HepG2 (cell line): ENCODE measurements around the gene SCAMP3. TPM values are rescaled to one million over a fixed set of nuclear protein-coding genes. Genes with fewer than 3 reads are reported as not detected.

Experiments
- BHLHE40 ChIP-seq: IDR thresholded peaks from 2 replicates; pipeline ENCODE4 v1.6.1; 2011; ENCODE audit warnings: low read length, improper control_type of control experiment
- CENPX ChIP-seq: sonication (generic); formaldehyde crosslinking; IDR thresholded peaks from 2 replicates; pipeline ENCODE4 v1.9.0; 2021; ENCODE audit warnings: mild to moderate bottlenecking, missing genetic modification reagents, moderate library complexity
- DR1 ChIP-seq: sonication (generic); formaldehyde crosslinking; IDR thresholded peaks from 2 replicates; pipeline ENCODE4 v1.8.0; 2021; ENCODE audit warnings: mild to moderate bottlenecking, missing genetic modification reagents, inconsistent platforms
- EED ChIP-seq: sonication (generic); formaldehyde crosslinking; IDR thresholded peaks from 2 replicates; pipeline ENCODE4 v1.5.0; 2020; ENCODE audit warnings: mild to moderate bottlenecking, missing genetic modification reagents
- ETV6 ChIP-seq: sonication (generic); formaldehyde crosslinking; conservative IDR thresholded peaks from 2 replicates; pipeline ENCODE4 v1.4.0; 2020; ENCODE audit warnings: missing genetic modification reagents
- FIP1L1 ChIP-seq: fragments of 200-400 bp; formaldehyde crosslinking; IDR thresholded peaks from 2 replicates; pipeline ENCODE4 v1.6.1; 2018; ENCODE audit warnings: low read depth, mild to moderate bottlenecking, low read length, moderate library complexity, borderline replicate concordance; ENCODE audit not compliant: insufficient read depth
- HOXA3 ChIP-seq: sonication (generic); formaldehyde crosslinking; IDR thresholded peaks from 2 replicates; pipeline ENCODE4 v1.5.0; 2020; ENCODE audit warnings: missing genetic modification reagents
- HOXA9 ChIP-seq: sonication (generic); formaldehyde crosslinking; IDR thresholded peaks from 2 replicates; pipeline ENCODE4 v1.8.1; 2022; ENCODE audit warnings: missing genetic modification reagents, mild to moderate bottlenecking, moderate library complexity, borderline replicate concordance
- KAT7 ChIP-seq: IDR thresholded peaks from 2 replicates; pipeline ENCODE4 v1.6.1; 2018; ENCODE audit warnings: borderline replicate concordance, missing compliant biosample characterization
- KDM4B ChIP-seq: sonication (generic); formaldehyde crosslinking; IDR thresholded peaks from 2 replicates; pipeline ENCODE4 v1.4.0; 2020; ENCODE audit warnings: missing genetic modification reagents
- KLF13 ChIP-seq: sonication (generic); formaldehyde crosslinking; IDR thresholded peaks from 2 replicates; pipeline ENCODE4 v1.4.0; 2020; ENCODE audit warnings: mild to moderate bottlenecking, missing genetic modification reagents
- KMT2B ChIP-seq: IDR thresholded peaks from 2 replicates; pipeline ENCODE4 v1.6.1; 2016; ENCODE audit warnings: missing genetic modification reagents, missing compliant biosample characterization
- MTA3 ChIP-seq: sonication (generic); formaldehyde crosslinking; IDR thresholded peaks from 2 replicates; pipeline ENCODE4 v1.4.0; 2020; ENCODE audit warnings: missing genetic modification reagents
- MYC ChIP-seq: sonication (generic); formaldehyde crosslinking; IDR thresholded peaks from 2 replicates; pipeline ENCODE4 v1.9.0; 2021; ENCODE audit warnings: missing genetic modification reagents, borderline replicate concordance
- NFE2L2 ChIP-seq: fragments of 150-350 bp; IDR thresholded peaks from 2 replicates; pipeline ENCODE4 v1.6.1; 2014; ENCODE audit warnings: low read length
- POLR2A ChIP-seq, 2 experiments: IDR thresholded peaks; 2 replicates each; pipeline ENCODE4 v1.6.1; 2011; ENCODE audit warnings: low read depth in 2 of 2, low read length in 2 of 2, mild to moderate bottlenecking in 1 of 2, moderate library complexity in 1 of 2; ENCODE audit not compliant: insufficient read depth in 1 of 2
- RBM39 ChIP-seq: fragments of 200-400 bp; formaldehyde crosslinking; IDR thresholded peaks from one replicate; pipeline ENCODE4 v1.6.1; 2018; ENCODE audit warnings: antibody characterized with exemption, mild to moderate bottlenecking, low read depth, low read length; ENCODE audit not compliant: poor library complexity, severe bottlenecking
- RNF2 ChIP-seq: fragments of 450-650 bp; conservative IDR thresholded peaks from 2 replicates; pipeline ENCODE4 v1.6.1; 2016; ENCODE audit warnings: low read depth
- RXRB ChIP-seq: IDR thresholded peaks from 2 replicates; pipeline ENCODE4 v1.6.1; 2016; ENCODE audit warnings: borderline replicate concordance, missing genetic modification reagents, missing compliant biosample characterization
- SRSF1 ChIP-seq: fragments of 200-400 bp; formaldehyde crosslinking; optimal IDR thresholded peaks from 2 replicates; pipeline ENCODE3; 2017; ENCODE audit warnings: mild to moderate bottlenecking, low read depth, low read length, moderate library complexity
- ZBTB20 ChIP-seq: sonication (generic); formaldehyde crosslinking; IDR thresholded peaks from 2 replicates; pipeline ENCODE4 v1.8.1; 2023; ENCODE audit warnings: missing genetic modification reagents, low read depth, mild to moderate bottlenecking, borderline replicate concordance
- ZFP62 ChIP-seq: sonication (generic); formaldehyde crosslinking; IDR thresholded peaks from 2 replicates; pipeline ENCODE4 v1.4.0; 2020; ENCODE audit warnings: missing genetic modification reagents
- ZFP90 ChIP-seq: sonication (generic); formaldehyde crosslinking; IDR thresholded peaks from 2 replicates; pipeline ENCODE4 v1.8.0; 2022; ENCODE audit warnings: missing genetic modification reagents, mild to moderate bottlenecking, inconsistent platforms, borderline replicate concordance
- ZNF253 ChIP-seq: sonication (generic); formaldehyde crosslinking; IDR thresholded peaks from 2 replicates; pipeline ENCODE4 v1.8.0; 2022; ENCODE audit warnings: mild to moderate bottlenecking, missing genetic modification reagents, borderline replicate concordance
- ZNF292 ChIP-seq: sonication (generic); formaldehyde crosslinking; IDR thresholded peaks from 2 replicates; pipeline ENCODE4 v1.8.1; 2022; ENCODE audit warnings: mild to moderate bottlenecking, low read depth, missing genetic modification reagents, borderline replicate concordance
- ZNF629 ChIP-seq: sonication (generic); formaldehyde crosslinking; conservative IDR thresholded peaks from 2 replicates; pipeline ENCODE4 v1.5.0; 2020; ENCODE audit warnings: missing genetic modification reagents
- ZNF75D ChIP-seq: sonication (generic); formaldehyde crosslinking; IDR thresholded peaks from 2 replicates; pipeline ENCODE4 v1.8.1; 2023; ENCODE audit warnings: missing genetic modification reagents, mild to moderate bottlenecking, borderline replicate concordance
- ZNF883 ChIP-seq: sonication (generic); formaldehyde crosslinking; IDR thresholded peaks from 2 replicates; pipeline ENCODE4 v1.5.1; 2020; ENCODE audit warnings: mild to moderate bottlenecking, missing genetic modification reagents; ENCODE audit errors: not compliant biosample characterization
- polyA plus RNA-seq, 8 experiments: library from polyadenylated mRNA; depleted of rRNA in 3 of 8; stranded (reverse) in 7 of 8; unstranded in 1 of 8; fragments of >200 nt; fragmentation: Illumina TruSeq in 4 of 8; extraction: Trizol in 4 of 8; gene quantifications; 2 replicates each; pipeline versions ENCODE4 v1.2.1 to v1.2.3, GENCODE V29; 2011 to 2016; ENCODE audit warnings: low read depth in 4 of 8, missing spikeins in 1 of 8, mixed read lengths in 1 of 8; ENCODE audit not compliant: insufficient read depth in 1 of 8
- total RNA-seq, 5 experiments: library from RNA; depleted of rRNA; stranded (reverse); fragments of >200 nt; fragmentation: Illumina TruSeq; extraction: Trizol; gene quantifications; 2 replicates each; pipeline ENCODE4 v1.2.3, GENCODE V29; 2016; ENCODE audit warnings: low read depth in 1 of 5
- TF ChIP-seq, protein P1 (sequence below): IDR thresholded peaks from 2 replicates; pipeline ENCODE4 v1.6.1; 2012; ENCODE audit warnings: inconsistent platforms
- TF ChIP-seq, protein P2 (sequence below): sonication (generic); formaldehyde crosslinking; IDR thresholded peaks from 2 replicates; pipeline ENCODE4 v1.4.0; 2020; ENCODE audit warnings: missing genetic modification reagents
- TF ChIP-seq, protein P3 (sequence below), 2 experiments: sonication (generic) in 1 of 2; formaldehyde crosslinking in 1 of 2; IDR thresholded peaks; 2 replicates each; pipeline versions ENCODE4 v1.4.0 to v1.6.1; 2018 to 2020; ENCODE audit warnings: missing genetic modification reagents in 2 of 2, borderline replicate concordance in 1 of 2, low read depth in 1 of 2, mild to moderate bottlenecking in 1 of 2, missing biosample characterization in 1 of 2

Gene SCAMP3
- total and polyA plus RNA-seq, 2 of the 13 experiments (the other 11 are each of a cell fraction or from before 2014, with no cell fraction given): 46.8 to 83.3 TPM

DNA sequence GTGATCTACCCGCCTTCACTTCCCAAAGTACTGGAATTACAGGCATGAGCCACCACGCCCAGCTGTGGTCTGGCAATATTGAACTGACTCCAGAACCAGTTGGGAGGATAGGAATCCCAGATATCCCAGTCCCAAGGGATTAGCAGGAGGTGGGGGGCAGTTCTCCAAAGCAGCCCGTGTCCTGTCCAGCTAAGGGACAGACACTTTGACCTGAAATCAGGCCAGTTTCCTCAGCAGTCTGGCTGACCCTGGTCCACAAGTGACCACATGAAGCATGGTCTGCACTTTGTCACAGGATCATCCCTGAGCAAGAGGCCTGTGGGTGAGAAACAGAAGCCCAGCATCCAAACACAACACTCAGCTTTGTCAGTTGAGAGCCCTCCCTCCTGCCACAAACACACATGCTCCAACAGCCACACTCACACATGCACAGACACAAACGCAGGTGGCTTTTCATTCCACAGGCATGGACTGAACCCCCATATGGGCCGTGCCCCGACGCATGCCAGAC, 43.8 kb upstream of the SCAMP3 start (continued):
- TF ChIP-seq HOXA3 (CRISPR knock-in tag) (no peak), RNF2 (no peak), KMT2B (CRISPR knock-in tag) (no peak), FIP1L1 (no peak), SRSF1 (no peak), ETV6 (CRISPR knock-in tag) (no peak), ZBTB20 (CRISPR knock-in tag) (no peak), ZFP62 (CRISPR knock-in tag) (no peak), RBM39 (no peak), ZNF292 (CRISPR knock-in tag) (no peak), ZNF629 (CRISPR knock-in tag) (no peak), CENPX (no peak), BHLHE40 (no peak), EED (no peak), NFE2L2 (no peak), MYC (CRISPR knock-in tag) (peak; percentile 31; the same call in 1 of the 2 replicates), KAT7 (CRISPR knock-in tag) (peak; percentile 29; the same call in 1 of the 2 replicates), KLF13 (CRISPR knock-in tag) (no peak), POLR2A (IDR thresholded peaks at IDR 0.05; ENCODE audit: insufficient read depth in 1 of 2, low read depth in 2 of 2, low read length in 2 of 2) (peak in 1 of 2 experiments; percentile 43; a peak in 1 of 4 replicates), RXRB (no peak), ZNF75D (CRISPR knock-in tag) (no peak), ZNF253 (CRISPR knock-in tag) (no peak), HOXA9 (no peak), MTA3 (CRISPR knock-in tag) (no peak), ZNF883 (CRISPR knock-in tag) (no peak), KDM4B (CRISPR knock-in tag) (no peak), DR1 (CRISPR knock-in tag) (no peak), ZFP90 (CRISPR knock-in tag) (no peak)
- TF ChIP-seq, protein P1, sequence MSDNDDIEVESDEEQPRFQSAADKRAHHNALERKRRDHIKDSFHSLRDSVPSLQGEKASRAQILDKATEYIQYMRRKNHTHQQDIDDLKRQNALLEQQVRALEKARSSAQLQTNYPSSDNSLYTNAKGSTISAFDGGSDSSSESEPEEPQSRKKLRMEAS: peak; percentile 36; the same call in 1 of the 2 replicates
- TF ChIP-seq, protein P2, sequence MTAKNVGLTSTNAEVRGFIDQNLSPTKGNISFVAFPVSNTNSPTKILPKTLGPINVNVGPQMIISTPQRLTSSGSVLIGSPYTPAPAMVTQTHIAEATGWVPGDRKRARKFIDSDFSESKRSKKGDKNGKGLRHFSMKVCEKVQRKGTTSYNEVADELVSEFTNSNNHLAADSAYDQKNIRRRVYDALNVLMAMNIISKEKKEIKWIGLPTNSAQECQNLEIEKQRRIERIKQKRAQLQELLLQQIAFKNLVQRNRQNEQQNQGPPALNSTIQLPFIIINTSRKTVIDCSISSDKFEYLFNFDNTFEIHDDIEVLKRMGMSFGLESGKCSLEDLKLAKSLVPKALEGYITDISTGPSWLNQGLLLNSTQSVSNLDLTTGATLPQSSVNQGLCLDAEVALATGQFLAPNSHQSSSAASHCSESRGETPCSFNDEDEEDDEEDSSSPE (CRISPR knock-in tag): 0 out of 2 replicates have a peak, but pooled peaks have one; percentile 23
- TF ChIP-seq, protein P3, sequence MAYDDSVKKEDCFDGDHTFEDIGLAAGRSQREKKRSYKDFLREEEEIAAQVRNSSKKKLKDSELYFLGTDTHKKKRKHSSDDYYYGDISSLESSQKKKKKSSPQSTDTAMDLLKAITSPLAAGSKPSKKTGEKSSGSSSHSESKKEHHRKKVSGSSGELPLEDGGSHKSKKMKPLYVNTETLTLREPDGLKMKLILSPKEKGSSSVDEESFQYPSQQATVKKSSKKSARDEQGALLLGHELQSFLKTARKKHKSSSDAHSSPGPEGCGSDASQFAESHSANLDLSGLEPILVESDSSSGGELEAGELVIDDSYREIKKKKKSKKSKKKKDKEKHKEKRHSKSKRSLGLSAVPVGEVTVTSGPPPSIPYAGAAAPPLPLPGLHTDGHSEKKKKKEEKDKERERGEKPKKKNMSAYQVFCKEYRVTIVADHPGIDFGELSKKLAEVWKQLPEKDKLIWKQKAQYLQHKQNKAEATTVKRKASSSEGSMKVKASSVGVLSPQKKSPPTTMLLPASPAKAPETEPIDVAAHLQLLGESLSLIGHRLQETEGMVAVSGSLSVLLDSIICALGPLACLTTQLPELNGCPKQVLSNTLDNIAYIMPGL (CRISPR knock-in tag; IDR thresholded peaks at IDR 0.05; ENCODE audit: borderline replicate concordance in 1 of 2, low read depth in 1 of 2): 0 out of 4 replicates have a peak, but pooled peaks of 1 of the 2 experiments have one; percentile 8
